LNCaP clone FGC (cell line): Measurements from ENCODE around the gene EIF2B1.

ENCODE experiments used
- DNase-seq: peaks from one replicate; pipeline ENCODE4 v3.0.0-alpha.2; 2011; ENCODE audit warnings: low read depth
- H3K4me3 ChIP-seq: 2 replicates; pipeline ENCODE4 v1.5.1; 2011; ENCODE audit warnings: mild to moderate bottlenecking, low read depth, low read length, control low read depth
- CTCF ChIP-seq: IDR thresholded peaks from 2 replicates; pipeline ENCODE4 v1.5.1; 2012; ENCODE audit warnings: mild to moderate bottlenecking; ENCODE audit not compliant: control insufficient read depth, insufficient read depth; ENCODE audit errors: extremely low read depth

EIF2B1 gene

GRCh38 chr12:123633379-123634141 lies at the start of gene EIF2B1, which contains the start of gene GTF2H3:
Gene EIF2B1 (minus strand): TSS chr12:123633686. CDS start chr12:123633557, 129 bp downstream.
Gene GTF2H3 (plus strand): TSS chr12:123633829. CDS start chr12:123633860, 31 bp downstream.
- TF ChIP-seq CTCF, result no peak
- peak within 1 kb of the TSS; percentile 91 for H3K4me3 ChIP-seq
- peak; percentile 87 for DNase-seq

DNA sequence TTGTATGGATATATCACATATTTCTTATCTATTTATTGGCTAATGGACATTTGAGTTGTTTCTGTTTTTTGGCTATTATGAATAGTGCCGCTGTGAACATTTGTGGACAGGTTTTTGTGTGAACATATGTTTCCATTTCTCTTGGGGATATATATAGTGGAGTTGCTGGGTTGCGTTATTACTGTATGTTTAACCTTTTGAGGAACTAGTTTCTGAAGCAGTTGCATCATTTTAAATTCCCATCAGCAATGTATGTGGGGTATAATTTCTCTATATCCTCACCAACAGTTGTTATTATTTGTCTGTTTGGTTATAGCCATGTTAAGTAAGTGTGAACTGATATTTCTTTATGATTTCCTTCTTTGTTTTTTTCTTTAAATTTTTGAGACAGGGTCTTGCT lies 48.1 kb upstream of the EIF2B1 start:
- DNase-seq, result no peak

GRCh38 chr12:123678981-123679380 lies 45.5 kb upstream of the EIF2B1 start:
- no peak for DNase-seq
- TF ChIP-seq CTCF, result no peak
- no peak overlapping the region for H3K4me3 ChIP-seq

More for the DNA sequence above, 48.1 kb upstream of the EIF2B1 start:
- H3K4me3 ChIP-seq, result no peak overlapping the region
- TF ChIP-seq CTCF, result no peak

GRCh38 chr12:123676616-123677320 lies 43.3 kb upstream of the EIF2B1 start:
- H3K4me3 ChIP-seq, result no peak overlapping the region
- DNase-seq, result no peak
- no peak for TF ChIP-seq CTCF

DNA sequence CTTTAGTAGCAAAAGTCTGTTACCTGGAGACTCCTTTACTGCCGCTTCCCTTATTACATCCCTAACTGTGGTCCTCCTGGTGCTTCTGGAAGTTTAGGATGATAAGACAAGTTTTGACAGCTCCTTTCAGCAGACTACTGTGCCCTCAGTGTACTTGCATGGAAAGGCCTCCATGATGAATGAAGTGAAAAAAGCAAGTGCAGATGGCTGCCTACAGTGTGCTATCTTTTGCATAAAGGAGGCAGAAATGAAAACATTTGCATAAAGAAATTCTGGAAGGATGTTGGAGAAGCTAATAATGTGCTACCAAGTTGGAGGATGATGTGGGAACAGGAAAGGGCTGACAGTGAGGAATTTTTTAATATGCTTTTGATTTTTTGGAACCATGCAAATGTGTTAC lies 42.0 kb upstream of the EIF2B1 start:
- TF ChIP-seq CTCF, result no peak
- no peak overlapping the region for H3K4me3 ChIP-seq
- DNase-seq, result no peak

DNA sequence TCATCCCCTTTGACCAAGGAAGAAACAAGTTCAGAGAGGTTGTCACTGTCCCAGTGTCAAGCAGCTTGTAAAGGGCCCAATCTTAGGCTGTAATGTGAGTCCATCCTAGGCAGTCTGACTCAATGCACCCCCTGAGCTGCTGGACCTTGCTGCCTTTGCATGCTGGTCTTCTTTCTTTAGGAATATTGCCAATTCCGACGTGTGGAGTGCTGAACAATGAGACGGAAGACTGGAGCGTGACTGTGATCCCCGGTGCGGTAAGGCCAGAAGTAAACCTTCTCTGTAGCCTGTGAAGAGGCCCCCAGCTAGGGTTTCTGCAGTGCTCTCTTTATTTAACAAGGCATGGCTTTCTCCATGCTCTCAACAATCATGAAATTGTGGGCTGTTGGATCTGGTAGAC lies 38.4 kb upstream of the EIF2B1 start:
- DNase-seq, result no peak
- TF ChIP-seq CTCF, result no peak
- H3K4me3 ChIP-seq, result peak overlapping the region; percentile 97
